ENCODE data around the gene HAUS3. TPM values are rescaled to one million over a fixed set of nuclear protein-coding genes. Genes with fewer than 3 reads are reported as not detected.
"Not testable (repeated sequence)": the region's sequence is repeated elsewhere in the genome, so short reads cannot be mapped to it uniquely, and the experiment has no call there.

HAUS3 gene
- total RNA-seq, 4 donors from 2014 or later, result 4.8 to 12.1 (median 9.5) TPM

- no peak for TF ChIP-seq CTCF (IDR thresholded peaks at IDR 0.05 in 4 of 5, conservative IDR thresholded peaks at IDR 0.05 in 1 of 5)
- no peak for TF ChIP-seq POLR2A (IDR thresholded peaks at IDR 0.05)
- ATAC-seq (no peak), DNase-seq (no peak)
- Histone ChIP-seq H3K36me3 (peaks cover 0 to 2% of the 10 kb centered on the region in 2 donors), H3K9me3 (no peaks in the 10 kb centered on the region), H3K4me3 (no peak overlapping the region), H3K27me3 (no peaks in the 10 kb centered on the region), H3K27ac (no peak overlapping the region), H3K4me1 (no peaks in the 10 kb centered on the region)
- in situ Hi-C loops (cut with MboI; ENCODE audit: low sequenced_read_pairs in 4 of 4), result loop anchor here in 2 of 4 donors (10.0 to 25.0 kb wide), 3 partner anchors 232 to 774 kb away; partner anchors contain the start of gene RNF4 (in 1 of the 2)
- intact Hi-C loops (cut with DNase I; ENCODE audit: low total_unique reads), result no loop called here
Observed at GRCh38 chr4:2212831-2213230, 29.1 kb downstream of the HAUS3 start.

GRCh38 chr4:2202789-2203188 is 39.1 kb downstream of the HAUS3 start:
- H3K36me3 ChIP-seq; H3K27ac ChIP-seq; DNase-seq; ATAC-seq; H3K4me1 ChIP-seq; H3K4me3 ChIP-seq; H3K9me3 ChIP-seq; H3K27me3 ChIP-seq; intact Hi-C loops (cut with DNase I; ENCODE audit: low total_unique reads): not testable (repeated sequence)
- in situ Hi-C loops (cut with MboI; ENCODE audit: low sequenced_read_pairs in 4 of 4), result loop anchor here in 2 of 4 donors (25.0 kb wide), 2 partner anchors 260 to 785 kb away; partner anchors contain the start of gene RNF4 (in 1 of the 2)

- no peaks in the 10 kb centered on the region for H3K9me3 ChIP-seq
- no peak for DNase-seq
- no peak for ATAC-seq
- in situ Hi-C loops (cut with MboI; ENCODE audit: low sequenced_read_pairs in 4 of 4), result no loop called here
- intact Hi-C loops (cut with DNase I; ENCODE audit: low total_unique reads), result no loop called here
- H3K4me1 ChIP-seq, result no peaks in the 10 kb centered on the region
- H3K36me3 ChIP-seq, result no peaks in the 10 kb centered on the region
- H3K27ac ChIP-seq, result no peak overlapping the region
- TF ChIP-seq POLR2A (IDR thresholded peaks at IDR 0.05) (no peak), CTCF (IDR thresholded peaks at IDR 0.05 in 4 of 5, conservative IDR thresholded peaks at IDR 0.05 in 1 of 5) (no peak)
- no peaks in the 10 kb centered on the region for H3K27me3 ChIP-seq
- H3K4me3 ChIP-seq, result no peak overlapping the region
Observed at GRCh38 chr4:2194496-2194895, 47.4 kb downstream of the HAUS3 start.

- Histone ChIP-seq H3K9me3 (no peaks in the 10 kb centered on the region), H3K36me3 (no peaks in the 10 kb centered on the region), H3K27me3 (no peaks in the 10 kb centered on the region), H3K4me1 (no peaks in the 10 kb centered on the region), H3K4me3 (no peak overlapping the region), H3K27ac (no peak overlapping the region)
- ATAC-seq, result no peak
- intact Hi-C loops (cut with DNase I; ENCODE audit: low total_unique reads), result no loop called here
- in situ Hi-C loops (cut with MboI; ENCODE audit: low sequenced_read_pairs in 4 of 4), result no loop called here
- TF ChIP-seq CTCF (IDR thresholded peaks at IDR 0.05 in 4 of 5, conservative IDR thresholded peaks at IDR 0.05 in 1 of 5), result no peak
- TF ChIP-seq POLR2A (IDR thresholded peaks at IDR 0.05), result no peak
- DNase-seq, result no peak
Observed at GRCh38 chr4:2193326-2193725, 48.6 kb downstream of the HAUS3 start.

- no peak for ATAC-seq
- H3K36me3 ChIP-seq, result no peaks in the 10 kb centered on the region
- H3K4me1 ChIP-seq, result no peaks in the 10 kb centered on the region
- H3K27ac ChIP-seq, result no peak overlapping the region
- no peak overlapping the region for H3K4me3 ChIP-seq
- intact Hi-C loops (cut with DNase I; ENCODE audit: low total_unique reads) (loop anchor here (2.0 kb wide), 1 partner anchor 270 kb away; no protein-coding TSS in a partner anchor), in situ Hi-C loops (cut with MboI; ENCODE audit: low sequenced_read_pairs in 4 of 4) (no loop called here)
- no peaks in the 10 kb centered on the region for H3K9me3 ChIP-seq
- no peaks in the 10 kb centered on the region for H3K27me3 ChIP-seq
- no peak for DNase-seq
- TF ChIP-seq CTCF (IDR thresholded peaks at IDR 0.05 in 4 of 5, conservative IDR thresholded peaks at IDR 0.05 in 1 of 5) (no peak), POLR2A (IDR thresholded peaks at IDR 0.05) (no peak)
Observed at GRCh38 chr4:2186865-2187172, 55.1 kb downstream of the HAUS3 start.
